HepG2 (cell line): ENCODE results near the gene TOR1AIP1. TPM values are rescaled to one million over a fixed set of nuclear protein-coding genes. Genes with fewer than 3 reads are reported as not detected.

ENCODE experiments used
- ARID4A ChIP-seq: sonication (generic); formaldehyde crosslinking; IDR thresholded peaks from 2 replicates; pipeline ENCODE4 v1.5.0; 2020; ENCODE audit warnings: mild to moderate bottlenecking, missing genetic modification reagents, borderline replicate concordance
- BATF2 ChIP-seq: sonication (generic); formaldehyde crosslinking; IDR thresholded peaks from 2 replicates; pipeline ENCODE4 v1.8.0; 2022; ENCODE audit warnings: mild to moderate bottlenecking, missing genetic modification reagents, moderate library complexity
- CSRNP1 ChIP-seq: sonication (generic); formaldehyde crosslinking; IDR thresholded peaks from 2 replicates; pipeline ENCODE4 v1.8.1; 2023; ENCODE audit warnings: mild to moderate bottlenecking, missing genetic modification reagents
- ELF1 ChIP-seq: sonication (generic); formaldehyde crosslinking; IDR thresholded peaks from 2 replicates; pipeline ENCODE4 v1.4.0; 2020; ENCODE audit warnings: missing genetic modification reagents
- GFI1 ChIP-seq: sonication (generic); formaldehyde crosslinking; IDR thresholded peaks from 2 replicates; pipeline ENCODE4 v1.5.0; 2020; ENCODE audit warnings: missing genetic modification reagents, mild to moderate bottlenecking, borderline replicate concordance
- HHEX ChIP-seq: IDR thresholded peaks from 2 replicates; pipeline ENCODE4 v1.6.1; 2016; ENCODE audit warnings: control low read depth
- MTF1 ChIP-seq: sonication (generic); formaldehyde crosslinking; IDR thresholded peaks from 2 replicates; pipeline ENCODE4 v1.5.0; 2020; ENCODE audit warnings: missing genetic modification reagents
- NFIB ChIP-seq: sonication (generic); formaldehyde crosslinking; IDR thresholded peaks from 2 replicates; pipeline ENCODE4 v1.9.0; 2021; ENCODE audit warnings: missing genetic modification reagents, mild to moderate bottlenecking, borderline replicate concordance
- NFIC ChIP-seq: IDR thresholded peaks from 2 replicates; pipeline ENCODE4 v1.6.1; 2012; ENCODE audit warnings: mild to moderate bottlenecking, low read length, inconsistent platforms
- PCBP1 ChIP-seq: fragments of 200-400 bp; formaldehyde crosslinking; IDR thresholded peaks from 2 replicates; pipeline ENCODE4 v1.6.1; 2017; ENCODE audit warnings: mild to moderate bottlenecking, low read depth, low read length, borderline replicate concordance
- PCBP2 ChIP-seq: fragments of 200-400 bp; formaldehyde crosslinking; optimal IDR thresholded peaks from 2 replicates; pipeline ENCODE3; 2018; ENCODE audit warnings: low read length, low read depth; ENCODE audit not compliant: poor library complexity, severe bottlenecking
- PHB2 ChIP-seq: fragments of 450-650 bp; IDR thresholded peaks from 2 replicates; pipeline ENCODE4 v1.6.1; 2018; ENCODE audit not compliant: partially characterized antibody
- PITX1 ChIP-seq: sonication (generic); formaldehyde crosslinking; IDR thresholded peaks from 2 replicates; pipeline ENCODE4 v1.5.1; 2020; ENCODE audit warnings: mild to moderate bottlenecking, missing genetic modification reagents
- SALL2 ChIP-seq: sonication (generic); formaldehyde crosslinking; IDR thresholded peaks from 2 replicates; pipeline ENCODE4 v1.8.1; 2023; ENCODE audit warnings: mild to moderate bottlenecking, missing genetic modification reagents, inconsistent platforms
- SETDB1 ChIP-seq: sonication (generic); formaldehyde crosslinking; IDR thresholded peaks from 2 replicates; pipeline ENCODE4 v1.5.1; 2020; ENCODE audit warnings: missing genetic modification reagents, mild to moderate bottlenecking, borderline replicate concordance
- TBL1XR1 ChIP-seq: fragments of 150-350 bp; IDR thresholded peaks from 2 replicates; pipeline ENCODE4 v1.6.1; 2014; ENCODE audit warnings: borderline replicate concordance, low read length; ENCODE audit not compliant: partially characterized antibody
- TFDP2 ChIP-seq: sonication (generic); formaldehyde crosslinking; IDR thresholded peaks from 2 replicates; pipeline ENCODE4 v1.4.0; 2020; ENCODE audit warnings: missing genetic modification reagents
- ZFAT ChIP-seq: sonication (generic); formaldehyde crosslinking; conservative IDR thresholded peaks from 2 replicates; pipeline ENCODE4 v1.8.1; 2023; ENCODE audit warnings: missing genetic modification reagents, inconsistent platforms
- ZFP90 ChIP-seq: sonication (generic); formaldehyde crosslinking; IDR thresholded peaks from 2 replicates; pipeline ENCODE4 v1.8.0; 2022; ENCODE audit warnings: missing genetic modification reagents, mild to moderate bottlenecking, inconsistent platforms, borderline replicate concordance
- ZNF224 ChIP-seq: sonication (generic); formaldehyde crosslinking; IDR thresholded peaks from 2 replicates; pipeline ENCODE4 v1.5.0; 2020; ENCODE audit warnings: mild to moderate bottlenecking, missing genetic modification reagents
- ZNF30 ChIP-seq: sonication (generic); formaldehyde crosslinking; IDR thresholded peaks from 2 replicates; pipeline ENCODE4 v1.5.0; 2020; ENCODE audit warnings: mild to moderate bottlenecking, missing genetic modification reagents
- ZNF333 ChIP-seq: sonication (generic); formaldehyde crosslinking; IDR thresholded peaks from 2 replicates; pipeline ENCODE4 v1.4.0; 2020; ENCODE audit warnings: mild to moderate bottlenecking, missing genetic modification reagents, borderline replicate concordance
- ZNF598 ChIP-seq: sonication (generic); formaldehyde crosslinking; IDR thresholded peaks from 2 replicates; pipeline ENCODE4 v1.5.1; 2020; ENCODE audit warnings: mild to moderate bottlenecking, missing genetic modification reagents, borderline replicate concordance
- ZNF605 ChIP-seq: sonication (generic); formaldehyde crosslinking; IDR thresholded peaks from 2 replicates; pipeline ENCODE4 v1.8.0; 2022; ENCODE audit warnings: mild to moderate bottlenecking, missing genetic modification reagents
- polyA plus RNA-seq, 8 experiments: library from polyadenylated mRNA; depleted of rRNA in 3 of 8; stranded (reverse) in 7 of 8; unstranded in 1 of 8; fragments of >200 nt; fragmentation: Illumina TruSeq in 4 of 8; extraction: Trizol in 4 of 8; gene quantifications; 2 replicates each; pipeline versions ENCODE4 v1.2.1 to v1.2.3, GENCODE V29; 2011 to 2016; ENCODE audit warnings: low read depth in 4 of 8, missing spikeins in 1 of 8, mixed read lengths in 1 of 8; ENCODE audit not compliant: insufficient read depth in 1 of 8
- total RNA-seq, 5 experiments: library from RNA; depleted of rRNA; stranded (reverse); fragments of >200 nt; fragmentation: Illumina TruSeq; extraction: Trizol; gene quantifications; 2 replicates each; pipeline ENCODE4 v1.2.3, GENCODE V29; 2016; ENCODE audit warnings: low read depth in 1 of 5

Gene TOR1AIP1
- total and polyA plus RNA-seq, 2 of the 13 experiments (the other 11 are each of a cell fraction or from before 2014, with no cell fraction given) = 15.6 to 29.0 TPM

GRCh38 chr1:179877586-179878265 is 4.4 kb upstream of the TOR1AIP1 start, which contains the start of gene TOR1AIP2 (continued):
- TF ChIP-seq ZFP90 (CRISPR knock-in tag) (no peak), ZNF333 (CRISPR knock-in tag) (no peak), SETDB1 (CRISPR knock-in tag) (no peak), TFDP2 (no peak), PHB2 (no peak), ZNF598 (CRISPR knock-in tag) (no peak), ELF1 (peak; percentile 53), ZNF224 (CRISPR knock-in tag) (no peak), BATF2 (CRISPR knock-in tag) (no peak), TBL1XR1 (no peak), NFIC (no peak), CSRNP1 (CRISPR knock-in tag) (no peak), HHEX (CRISPR knock-in tag) (no peak), SALL2 (CRISPR knock-in tag) (no peak), MTF1 (CRISPR knock-in tag) (no peak), ZNF605 (peak; percentile 32; the same call in 1 of the 2 replicates), ARID4A (CRISPR knock-in tag) (peak; percentile 50; the same call in 1 of the 2 replicates), NFIB (no peak), PITX1 (no peak), PCBP1 (no peak), ZNF30 (CRISPR knock-in tag) (no peak), PCBP2 (no peak), GFI1 (no peak), ZFAT (no peak)
